Kidney (tissue), 14 donors: ENCODE measurements around the gene RETREG1. TPM values are rescaled to one million over a fixed set of nuclear protein-coding genes. Genes with fewer than 3 reads are reported as not detected.

Source experiments
- DNase-seq, 5 donors: peaks; one replicate each; pipeline ENCODE4 v3.0.0-alpha.2; 2013 to 2020
- FAIRE-seq: peaks from 2 replicates; lab custom pipeline; 2012; peaks lifted over from hg19 to GRCh38; lab: Jason Lieb, UNC
- H3K27ac ChIP-seq, 2 donors: one replicate each; pipeline ENCODE4 v1.7.0; 2013; ENCODE audit warnings: low read depth in 2 of 2, low read length in 2 of 2, inconsistent platforms in 1 of 2
- H3K27me3 ChIP-seq: one replicate; pipeline ENCODE4 v1.7.1; 2013; ENCODE audit warnings: low read length, inconsistent platforms; ENCODE audit not compliant: control insufficient read depth, insufficient read depth
- H3K36me3 ChIP-seq, 3 donors: one replicate each; pipeline versions ENCODE4 v1.7.0 to v1.7.1; 2013; ENCODE audit warnings: low read length in 3 of 3, control low read depth in 1 of 3, inconsistent platforms in 1 of 3; ENCODE audit not compliant: insufficient read depth in 3 of 3, control insufficient read depth in 2 of 3
- H3K4me1 ChIP-seq, 3 donors: one replicate each; pipeline versions ENCODE4 v1.7.0 to v1.7.1; 2013; ENCODE audit warnings: low read length in 3 of 3, inconsistent platforms in 1 of 3, low read depth in 1 of 3; ENCODE audit not compliant: control insufficient read depth in 2 of 3, insufficient read depth in 2 of 3
- H3K4me3 ChIP-seq, 3 donors: one replicate each; pipeline versions ENCODE4 v1.7.0 to v1.8.1; 2013; ENCODE audit warnings: low read length in 3 of 3, control low read depth in 1 of 3, inconsistent platforms in 1 of 3
- H3K9ac ChIP-seq, 3 donors: one replicate each; pipeline versions ENCODE4 v1.7.0 to v1.7.1; 2013; ENCODE audit warnings: low read length in 3 of 3, control low read depth in 1 of 3, inconsistent platforms in 1 of 3
- H3K9me3 ChIP-seq, 3 donors: one replicate each; pipeline versions ENCODE4 v1.7.0 to v1.7.1; 2013; ENCODE audit warnings: low read length in 3 of 3, control low read depth in 1 of 3, inconsistent platforms in 1 of 3; ENCODE audit not compliant: control insufficient read depth in 2 of 3, insufficient read depth in 1 of 3
- CTCF ChIP-seq: IDR thresholded peaks from 3 replicates; pipeline ENCODE4 v1.5.1; 2012; ENCODE audit warnings: mild to moderate bottlenecking, moderate library complexity, borderline replicate concordance; ENCODE audit not compliant: insufficient read depth; ENCODE audit errors: extremely low read depth
- intact Hi-C: fragments of 100-400 bp; cut with DNase I; formaldehyde crosslinking; loops from one replicate; pipeline ENCODE4 v1.11.1; 2022
- polyA plus RNA-seq: library from polyadenylated mRNA; stranded (reverse); fragments of 350-450 nt; fragmentation: Illumina TruSeq; extraction: RNeasy Lipid Tissue Mini Kit (QIAGEN cat#74804); gene quantifications from one replicate; pipeline ENCODE4 v1.2.3, GENCODE V29; 2014; ENCODE audit warnings: low read depth, low replicate concordance; ENCODE audit not compliant: insufficient read depth
- total RNA-seq: library from RNA; stranded (reverse); fragmentation: NEBNext Ultra II Directional; extraction: Animal tissue kit (Norgen Biotek cat#: 25700); gene quantifications from one replicate; pipeline ENCODE4 v1.2.1, GENCODE V29; 2021
- donor health status: control.
- donor health status: control.
- donor health status: control.
- donor health status: control.
- donor health status: control.
- donor health status: DM: yes; HTN: yes; CAD: no.
- donor health status: Normal renal cell carcinoma (clear cell type).

The RETREG1 gene
- total and polyA plus RNA-seq, 2 donors from 2014 or later: 53.6 to 104 TPM

GRCh38 chr5:16595881-16596580 lies 20.8 kb downstream of the RETREG1 start:
- no peak for DNase-seq
- Histone ChIP-seq H3K4me1 (no peaks in the 10 kb centered on the region), H3K9me3 (no peaks in the 10 kb centered on the region), H3K36me3 (no peaks in the 10 kb centered on the region), H3K4me3 (no peak overlapping the region), H3K27me3 (no peaks in the 10 kb centered on the region), H3K9ac (no peak overlapping the region), H3K27ac (no peak overlapping the region)
- no peak for TF ChIP-seq CTCF
- FAIRE-seq: no peak
- intact Hi-C loops: no loop called here

GRCh38 chr5:16593628-16594027 lies 23.2 kb downstream of the RETREG1 start:
- no peaks in the 10 kb centered on the region for H3K9me3 ChIP-seq
- DNase-seq (no peak), FAIRE-seq (no peak)
- H3K36me3 ChIP-seq: no peaks in the 10 kb centered on the region
- intact Hi-C loops: no loop called here
- no peak overlapping the region for H3K4me3 ChIP-seq
- H3K27me3 ChIP-seq: no peaks in the 10 kb centered on the region
- no peak for TF ChIP-seq CTCF
- no peaks in the 10 kb centered on the region for H3K4me1 ChIP-seq
- H3K9ac ChIP-seq: no peak overlapping the region
- no peak overlapping the region for H3K27ac ChIP-seq

GRCh38 chr5:16593013-16593412 lies 23.8 kb downstream of the RETREG1 start:
- DNase-seq (no peak), FAIRE-seq (no peak)
- Histone ChIP-seq H3K36me3 (no peaks in the 10 kb centered on the region), H3K9me3 (no peaks in the 10 kb centered on the region), H3K4me1 (no peaks in the 10 kb centered on the region), H3K4me3 (no peak overlapping the region), H3K9ac (no peak overlapping the region), H3K27ac (no peak overlapping the region), H3K27me3 (no peaks in the 10 kb centered on the region)
- no peak for TF ChIP-seq CTCF
- intact Hi-C loops: no loop called here

GRCh38 chr5:16592255-16592654 lies 24.5 kb downstream of the RETREG1 start:
- Histone ChIP-seq H3K27me3 (no peaks in the 10 kb centered on the region), H3K36me3 (no peaks in the 10 kb centered on the region), H3K9ac (no peak overlapping the region), H3K4me3 (no peak overlapping the region), H3K9me3 (no peaks in the 10 kb centered on the region), H3K4me1 (no peaks in the 10 kb centered on the region), H3K27ac (no peak overlapping the region)
- FAIRE-seq: no peak
- intact Hi-C loops: no loop called here
- no peak for DNase-seq
- no peak for TF ChIP-seq CTCF
